ENCODE measurements around the gene PPL. TPM values are rescaled to one million over a fixed set of nuclear protein-coding genes. Genes with fewer than 3 reads are reported as not detected.

PPL gene
- total and polyA plus RNA-seq, 2 of the 13 experiments (the other 11 are each of a cell fraction or from before 2014, with no cell fraction given), result 5.7 to 6.6 TPM

DNA sequence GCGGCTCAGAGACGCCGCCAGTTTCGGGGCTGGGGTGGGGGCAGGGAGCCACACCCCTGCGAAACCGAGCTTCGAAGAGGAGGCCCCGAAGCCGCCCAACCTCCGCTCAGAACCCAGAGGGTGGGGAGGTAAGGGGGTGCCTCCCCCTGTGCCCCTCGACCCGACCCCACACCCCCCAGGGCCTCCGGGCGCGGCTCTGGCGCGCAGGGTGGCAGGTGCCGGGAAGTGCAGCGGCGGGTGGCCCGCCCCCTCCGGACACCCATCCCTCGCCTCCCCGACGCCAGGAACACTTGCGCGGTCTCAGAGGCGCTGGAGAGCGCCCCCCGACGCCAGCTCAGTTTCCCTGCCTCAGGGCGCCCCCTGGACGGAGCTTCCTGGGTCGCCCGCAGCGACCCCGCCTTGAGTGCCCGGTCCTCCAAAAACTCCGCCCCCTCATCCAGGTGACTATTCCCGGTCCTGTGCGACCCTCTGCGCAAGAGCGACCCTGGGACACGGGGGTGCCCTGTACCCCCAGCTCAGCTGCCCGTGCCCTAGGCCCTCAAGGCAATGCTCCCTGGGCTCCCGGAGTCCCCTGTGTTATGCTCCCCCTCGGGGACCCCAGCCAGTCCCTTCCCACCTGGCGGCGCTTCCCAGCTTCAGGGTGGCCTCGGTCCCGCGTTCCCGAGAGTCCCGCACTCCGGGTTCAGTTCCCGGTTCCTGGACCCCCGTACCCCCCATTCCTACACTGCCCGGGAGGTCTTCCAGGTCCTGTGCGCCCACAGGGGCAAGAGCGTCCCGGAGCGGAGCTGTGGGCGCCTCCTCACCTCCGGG, 562 bp downstream of the PPL start (continued):
- TF ChIP-seq NFYB (CRISPR knock-in tag; IDR thresholded peaks at IDR 0.05), result no peak
- no peak for TF ChIP-seq NFE2L1 (CRISPR knock-in tag; IDR thresholded peaks at IDR 0.05; ENCODE audit: borderline replicate concordance)
- TF ChIP-seq KLF12 (CRISPR knock-in tag; IDR thresholded peaks at IDR 0.05; ENCODE audit: borderline replicate concordance), result no peak; the same call in 1 of the 2 replicates
- TF ChIP-seq MBNL3 (CRISPR knock-in tag; conservative IDR thresholded peaks at IDR 0.05), result no peak
- 0 out of 2 replicates have a peak, but pooled peaks have one; percentile 27 for TF ChIP-seq MED13 (CRISPR knock-in tag; IDR thresholded peaks at IDR 0.05)
- no peak for TF ChIP-seq PLRG1 (conservative IDR thresholded peaks at IDR 0.05)
- TF ChIP-seq, protein P1, sequence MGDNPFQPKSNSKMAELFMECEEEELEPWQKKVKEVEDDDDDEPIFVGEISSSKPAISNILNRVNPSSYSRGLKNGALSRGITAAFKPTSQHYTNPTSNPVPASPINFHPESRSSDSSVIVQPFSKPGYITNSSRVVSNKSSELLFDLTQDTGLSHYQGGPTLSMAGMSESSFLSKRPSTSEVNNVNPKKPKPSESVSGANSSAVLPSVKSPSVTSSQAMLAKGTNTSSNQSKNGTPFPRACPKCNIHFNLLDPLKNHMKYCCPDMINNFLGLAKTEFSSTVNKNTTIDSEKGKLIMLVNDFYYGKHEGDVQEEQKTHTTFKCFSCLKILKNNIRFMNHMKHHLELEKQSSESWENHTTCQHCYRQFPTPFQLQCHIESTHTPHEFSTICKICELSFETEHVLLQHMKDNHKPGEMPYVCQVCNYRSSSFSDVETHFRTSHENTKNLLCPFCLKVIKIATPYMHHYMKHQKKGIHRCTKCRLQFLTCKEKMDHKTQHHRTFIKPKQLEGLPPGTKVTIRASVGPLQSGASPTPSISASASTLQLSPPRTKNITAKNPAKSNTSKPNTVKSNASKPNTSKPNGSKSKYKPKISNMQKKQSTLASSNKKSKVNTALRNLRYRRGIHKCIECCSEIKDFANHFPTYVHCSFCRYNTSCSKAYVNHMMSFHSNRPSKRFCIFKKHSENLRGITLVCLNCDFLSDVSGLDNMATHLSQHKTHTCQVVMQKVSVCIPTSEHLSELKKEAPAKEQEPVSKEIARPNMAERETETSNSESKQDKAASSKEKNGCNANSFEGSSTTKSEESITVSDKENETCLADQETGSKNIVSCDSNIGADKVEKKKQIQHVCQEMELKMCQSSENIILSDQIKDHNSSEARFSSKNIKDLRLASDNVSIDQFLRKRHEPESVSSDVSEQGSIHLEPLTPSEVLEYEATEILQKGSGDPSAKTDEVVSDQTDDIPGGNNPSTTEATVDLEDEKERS (CRISPR knock-in tag; IDR thresholded peaks at IDR 0.05), result peak; percentile 62
- no peak for TF ChIP-seq XRCC5 (optimal IDR thresholded peaks at IDR 0.05; ENCODE audit: low read length)
- no peak for TF ChIP-seq RFX3 (CRISPR knock-in tag; IDR thresholded peaks at IDR 0.05)
- no peak for TF ChIP-seq NAIF1 (CRISPR knock-in tag; IDR thresholded peaks at IDR 0.05; ENCODE audit: borderline replicate concordance)
- TF ChIP-seq ZNF367 (CRISPR knock-in tag; IDR thresholded peaks at IDR 0.05; ENCODE audit: borderline replicate concordance), result no peak
- TF ChIP-seq GTF2F1 (IDR thresholded peaks at IDR 0.05; ENCODE audit: low read length), result no peak
- TF ChIP-seq, protein P2, sequence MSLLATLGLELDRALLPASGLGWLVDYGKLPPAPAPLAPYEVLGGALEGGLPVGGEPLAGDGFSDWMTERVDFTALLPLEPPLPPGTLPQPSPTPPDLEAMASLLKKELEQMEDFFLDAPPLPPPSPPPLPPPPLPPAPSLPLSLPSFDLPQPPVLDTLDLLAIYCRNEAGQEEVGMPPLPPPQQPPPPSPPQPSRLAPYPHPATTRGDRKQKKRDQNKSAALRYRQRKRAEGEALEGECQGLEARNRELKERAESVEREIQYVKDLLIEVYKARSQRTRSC (CRISPR knock-in tag; IDR thresholded peaks at IDR 0.05; ENCODE audit: low read depth), result no peak
- TF ChIP-seq, protein P3, sequence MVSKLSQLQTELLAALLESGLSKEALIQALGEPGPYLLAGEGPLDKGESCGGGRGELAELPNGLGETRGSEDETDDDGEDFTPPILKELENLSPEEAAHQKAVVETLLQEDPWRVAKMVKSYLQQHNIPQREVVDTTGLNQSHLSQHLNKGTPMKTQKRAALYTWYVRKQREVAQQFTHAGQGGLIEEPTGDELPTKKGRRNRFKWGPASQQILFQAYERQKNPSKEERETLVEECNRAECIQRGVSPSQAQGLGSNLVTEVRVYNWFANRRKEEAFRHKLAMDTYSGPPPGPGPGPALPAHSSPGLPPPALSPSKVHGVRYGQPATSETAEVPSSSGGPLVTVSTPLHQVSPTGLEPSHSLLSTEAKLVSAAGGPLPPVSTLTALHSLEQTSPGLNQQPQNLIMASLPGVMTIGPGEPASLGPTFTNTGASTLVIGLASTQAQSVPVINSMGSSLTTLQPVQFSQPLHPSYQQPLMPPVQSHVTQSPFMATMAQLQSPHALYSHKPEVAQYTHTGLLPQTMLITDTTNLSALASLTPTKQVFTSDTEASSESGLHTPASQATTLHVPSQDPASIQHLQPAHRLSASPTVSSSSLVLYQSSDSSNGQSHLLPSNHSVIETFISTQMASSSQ (IDR thresholded peaks at IDR 0.05; ENCODE audit: low read depth), result no peak
- TF ChIP-seq, protein P3 (CRISPR knock-in tag; IDR thresholded peaks at IDR 0.05; ENCODE audit: borderline replicate concordance), result no peak
- TF ChIP-seq REL (CRISPR knock-in tag; conservative IDR thresholded peaks at IDR 0.05), result 0 out of 2 replicates have a peak, but pooled peaks have one; percentile 66
- TF ChIP-seq ZBTB21 (CRISPR knock-in tag; IDR thresholded peaks at IDR 0.05), result no peak
- peak; percentile 83 for TF ChIP-seq HNRNPK (IDR thresholded peaks at IDR 0.05; ENCODE audit: low read depth, low read length, poor library complexity, severe bottlenecking)
- no peak for TF ChIP-seq CAMTA2 (CRISPR knock-in tag; IDR thresholded peaks at IDR 0.05; ENCODE audit: borderline replicate concordance)
- TF ChIP-seq GTF3A (CRISPR knock-in tag; conservative IDR thresholded peaks at IDR 0.05), result peak; percentile 65; the same call in 1 of the 2 replicates

All from HepG2 (cell line).